Measurements from ENCODE around the gene SOX12. TPM values are rescaled to one million over a fixed set of nuclear protein-coding genes. Genes with fewer than 3 reads are reported as not detected.
"Not testable (repeated sequence)": the region's sequence is repeated elsewhere in the genome, so short reads cannot be mapped to it uniquely, and the experiment has no call there.

SOX12 gene
- total RNA-seq, 1 donor: 1.3 TPM

- no peaks in the 10 kb centered on the region for H3K9me3 ChIP-seq (ENCODE audit: low read depth, low read length)
- H3K27me3 ChIP-seq (ENCODE audit: insufficient read depth, low read length): no peaks in the 10 kb centered on the region
- H3K4me3 ChIP-seq (ENCODE audit: low read length): no peak overlapping the region
- H3K4me1 ChIP-seq (ENCODE audit: insufficient read depth, low read length): peaks cover 12% of the 10 kb centered on the region
Observed at GRCh38 chr20:334578-334977, 9.2 kb downstream of the SOX12 start.

- H3K9me3 ChIP-seq (ENCODE audit: low read depth, low read length); H3K4me3 ChIP-seq (ENCODE audit: low read length); H3K27me3 ChIP-seq (ENCODE audit: insufficient read depth, low read length); H3K4me1 ChIP-seq (ENCODE audit: insufficient read depth, low read length): not testable (repeated sequence)
Observed at GRCh38 chr20:336040-336439, 10.7 kb downstream of the SOX12 start.

- H3K9me3 ChIP-seq (ENCODE audit: low read depth, low read length): no peaks in the 10 kb centered on the region
- no peaks in the 10 kb centered on the region for H3K27me3 ChIP-seq (ENCODE audit: insufficient read depth, low read length)
Observed at GRCh38 chr20:341682-342081, 16.3 kb downstream of the SOX12 start.

GRCh38 chr20:343107-343506 lies 17.8 kb downstream of the SOX12 start:
- peaks cover 8% of the 10 kb centered on the region for H3K4me1 ChIP-seq (ENCODE audit: insufficient read depth, low read length)
- H3K27me3 ChIP-seq (ENCODE audit: insufficient read depth, low read length): no peaks in the 10 kb centered on the region
- no peaks in the 10 kb centered on the region for H3K9me3 ChIP-seq (ENCODE audit: low read depth, low read length)
- H3K4me3 ChIP-seq (ENCODE audit: low read length): no peak overlapping the region

More at GRCh38 chr20:341682-342081, 16.3 kb downstream of the SOX12 start:
- Histone ChIP-seq H3K4me1 (ENCODE audit: insufficient read depth, low read length) (peaks cover under 1% of the 10 kb centered on the region), H3K4me3 (ENCODE audit: low read length) (no peak overlapping the region)

- H3K27me3 ChIP-seq (ENCODE audit: insufficient read depth, low read length): no peaks in the 10 kb centered on the region
- peaks cover 15% of the 10 kb centered on the region for H3K4me1 ChIP-seq (ENCODE audit: insufficient read depth, low read length)
- no peak overlapping the region for H3K4me3 ChIP-seq (ENCODE audit: low read length)
- H3K9me3 ChIP-seq (ENCODE audit: low read depth, low read length): no peaks in the 10 kb centered on the region
Observed at GRCh38 chr20:346033-346639, 20.8 kb downstream of the SOX12 start.

- peaks cover 15% of the 10 kb centered on the region for H3K4me1 ChIP-seq (ENCODE audit: insufficient read depth, low read length)
- H3K4me3 ChIP-seq (ENCODE audit: low read length): peak within 1 kb of the TSS; percentile 61
- H3K27me3 ChIP-seq (ENCODE audit: insufficient read depth, low read length): no peaks in the 10 kb centered on the region
- H3K9me3 ChIP-seq (ENCODE audit: low read depth, low read length): no peaks in the 10 kb centered on the region
Observed at GRCh38 chr20:346640-347316, 21.4 kb downstream of the SOX12 start, which contains the start of gene NRSN2. Gene NRSN2 (plus strand): TSS chr20:347111. CDS start chr20:349644, 2,533 bp downstream.

- H3K27me3 ChIP-seq (ENCODE audit: insufficient read depth, low read length): no peaks in the 10 kb centered on the region
- peak overlapping the region; percentile 61 for H3K4me3 ChIP-seq (ENCODE audit: low read length)
- H3K9me3 ChIP-seq (ENCODE audit: low read depth, low read length): no peaks in the 10 kb centered on the region
- H3K4me1 ChIP-seq (ENCODE audit: insufficient read depth, low read length): peaks cover 15% of the 10 kb centered on the region
Observed at GRCh38 chr20:347317-347639, 21.9 kb downstream of the SOX12 start.

- H3K4me1 ChIP-seq (ENCODE audit: insufficient read depth, low read length): peaks cover 15% of the 10 kb centered on the region
- H3K9me3 ChIP-seq (ENCODE audit: low read depth, low read length): no peaks in the 10 kb centered on the region
- no peaks in the 10 kb centered on the region for H3K27me3 ChIP-seq (ENCODE audit: insufficient read depth, low read length)
- H3K4me3 ChIP-seq (ENCODE audit: low read length): peak overlapping the region; percentile 61
Observed at GRCh38 chr20:347640-348484, 22.5 kb downstream of the SOX12 start.

- no peaks in the 10 kb centered on the region for H3K9me3 ChIP-seq (ENCODE audit: low read depth, low read length)
- H3K4me3 ChIP-seq (ENCODE audit: low read length): no peak overlapping the region
Observed at GRCh38 chr20:348972-349841, 23.9 kb downstream of the SOX12 start.

GRCh38 chr20:353166-353565 lies 27.8 kb downstream of the SOX12 start:
- Histone ChIP-seq H3K4me3 (ENCODE audit: low read length) (no peak overlapping the region), H3K27me3 (ENCODE audit: insufficient read depth, low read length) (no peaks in the 10 kb centered on the region), H3K4me1 (ENCODE audit: insufficient read depth, low read length) (peaks cover 11% of the 10 kb centered on the region), H3K9me3 (ENCODE audit: low read depth, low read length) (no peaks in the 10 kb centered on the region)

More at GRCh38 chr20:348972-349841, 23.9 kb downstream of the SOX12 start:
- H3K4me1 ChIP-seq (ENCODE audit: insufficient read depth, low read length): peaks cover 15% of the 10 kb centered on the region
- no peaks in the 10 kb centered on the region for H3K27me3 ChIP-seq (ENCODE audit: insufficient read depth, low read length)

- H3K4me1 ChIP-seq (ENCODE audit: insufficient read depth, low read length): peaks cover 5% of the 10 kb centered on the region
- no peak overlapping the region for H3K4me3 ChIP-seq (ENCODE audit: low read length)
- no peaks in the 10 kb centered on the region for H3K9me3 ChIP-seq (ENCODE audit: low read depth, low read length)
- no peaks in the 10 kb centered on the region for H3K27me3 ChIP-seq (ENCODE audit: insufficient read depth, low read length)
Observed at GRCh38 chr20:354298-354977, 29.1 kb downstream of the SOX12 start.

- H3K4me1 ChIP-seq (ENCODE audit: insufficient read depth, low read length); H3K9me3 ChIP-seq (ENCODE audit: low read depth, low read length); H3K4me3 ChIP-seq (ENCODE audit: low read length); H3K27me3 ChIP-seq (ENCODE audit: insufficient read depth, low read length): not testable (repeated sequence)
Observed at GRCh38 chr20:356154-356553, 30.8 kb downstream of the SOX12 start.

- H3K4me3 ChIP-seq (ENCODE audit: low read length): no peak overlapping the region
- no peaks in the 10 kb centered on the region for H3K9me3 ChIP-seq (ENCODE audit: low read depth, low read length)
- H3K4me1 ChIP-seq (ENCODE audit: insufficient read depth, low read length): peaks cover 10% of the 10 kb centered on the region
- H3K27me3 ChIP-seq (ENCODE audit: insufficient read depth, low read length): no peaks in the 10 kb centered on the region
Observed at GRCh38 chr20:356745-357144, 31.4 kb downstream of the SOX12 start.

- Histone ChIP-seq H3K9me3 (ENCODE audit: low read depth, low read length) (no peaks in the 10 kb centered on the region), H3K4me1 (ENCODE audit: insufficient read depth, low read length) (peaks cover 26% of the 10 kb centered on the region), H3K4me3 (ENCODE audit: low read length) (no peak overlapping the region), H3K27me3 (ENCODE audit: insufficient read depth, low read length) (no peaks in the 10 kb centered on the region)
Observed at GRCh38 chr20:358891-359555, 33.7 kb downstream of the SOX12 start.

All from mononuclear cell (primary cell).